Peyer's patch (tissue), 4 donors: ENCODE data around the gene PAM.

Experiments
- CTCF ChIP-seq, 6 experiments: fragments of 450-650 bp in 4 of 6; fragments of 200-600 bp in 2 of 6; sonication (generic) in 1 of 6; IDR thresholded peaks; one replicate each; pipeline ENCODE4 v1.5.1; 2017 to 2019; ENCODE audit warnings: antibody characterized with exemption in 6 of 6, mild to moderate bottlenecking in 3 of 6, moderate library complexity in 1 of 6
- POLR2A ChIP-seq, 2 donors: fragments of 450-650 bp; IDR thresholded peaks; one replicate each; pipeline ENCODE4 v1.5.1; 2017; ENCODE audit warnings: antibody characterized with exemption in 2 of 2, mild to moderate bottlenecking in 2 of 2, moderate library complexity in 2 of 2

DNA sequence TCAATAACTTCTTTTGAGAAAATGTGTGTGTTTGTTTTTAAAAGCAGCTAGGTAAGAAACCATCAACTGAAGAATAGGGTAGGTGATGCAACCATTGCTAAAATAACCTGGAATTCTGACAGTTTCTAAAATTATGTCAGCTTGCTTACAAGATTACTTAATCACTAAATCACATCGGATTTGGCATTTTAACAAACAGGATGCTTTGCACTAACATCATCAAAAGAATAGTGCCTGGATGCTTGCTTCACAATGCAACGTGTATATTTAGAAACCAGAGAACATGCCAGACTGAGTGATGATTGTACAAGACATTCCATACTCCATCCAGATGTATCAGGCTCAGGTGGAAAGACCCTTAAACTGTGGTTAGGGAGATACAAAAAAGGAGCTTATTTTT lies 43.9 kb downstream of the PAM start:
- no peak for TF ChIP-seq POLR2A (IDR thresholded peaks at IDR 0.05)
- TF ChIP-seq CTCF (IDR thresholded peaks at IDR 0.05), result no peak
